Left forelimb (tissue), 1 donor: Measurements from ENCODE around the gene FAM114A1.
"Not testable (repeated sequence)": the region's sequence is repeated elsewhere in the genome, so short reads cannot be mapped to it uniquely, and the experiment has no call there.

Source experiments
- DNase-seq: peaks from one replicate; pipeline ENCODE4 v3.0.0-alpha.2; 2018; ENCODE audit warnings: low spot score

FAM114A1 gene

GRCh38 chr4:38935391-38936073 lies 67.9 kb downstream of the FAM114A1 start:
- no peak for DNase-seq

GRCh38 chr4:38939165-38939564 lies 71.6 kb downstream of the FAM114A1 start:
- DNase-seq, result no peak

DNA sequence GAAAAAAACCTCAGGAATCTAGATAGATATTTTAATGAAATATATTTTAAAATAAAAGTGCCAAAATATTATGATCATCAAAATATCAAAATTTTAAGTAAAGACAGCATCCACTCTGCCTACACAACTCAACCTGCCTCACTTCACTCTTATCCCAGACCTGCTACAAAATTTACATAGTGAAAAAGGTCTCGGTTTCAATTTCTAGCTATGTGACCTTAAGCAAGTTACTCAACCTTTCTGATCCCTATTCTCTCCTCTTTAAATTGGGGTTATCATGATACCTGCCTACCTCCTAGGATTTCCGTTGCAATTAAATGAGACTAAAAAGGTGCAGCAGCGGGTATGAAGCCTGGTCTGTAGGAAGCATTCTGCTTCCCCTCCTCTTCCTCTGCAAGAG lies 72.9 kb downstream of the FAM114A1 start:
- DNase-seq, result no peak

GRCh38 chr4:38941906-38942305 lies 74.3 kb downstream of the FAM114A1 start:
- not testable (repeated sequence) for DNase-seq

- DNase-seq, result peak; percentile 71
These were observed 75.7 kb downstream of the FAM114A1 start for GRCh38 chr4:38943343-38943742.

GRCh38 chr4:38944440-38944839 lies 76.8 kb downstream of the FAM114A1 start:
- DNase-seq, result no peak

DNA sequence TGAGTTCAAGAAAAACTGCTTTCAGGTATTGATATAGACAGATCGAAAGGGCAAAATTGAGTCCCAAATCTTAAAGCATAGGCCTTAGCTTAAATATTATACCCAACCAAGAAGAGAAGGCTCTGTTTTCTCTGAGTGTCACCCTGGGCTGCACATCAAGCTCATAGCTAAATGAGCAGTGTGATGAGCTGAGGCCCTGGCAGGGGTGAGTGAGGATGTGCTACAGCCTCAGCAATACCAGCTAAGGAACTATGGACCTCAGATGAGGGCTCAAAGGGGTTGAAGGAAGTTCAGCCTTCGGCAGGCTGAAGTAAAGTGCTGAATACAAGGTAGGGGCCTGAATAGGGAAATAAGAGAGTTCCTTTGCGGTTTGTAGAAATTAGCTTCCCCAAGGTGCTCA lies 79.3 kb downstream of the FAM114A1 start:
- no peak for DNase-seq

DNA sequence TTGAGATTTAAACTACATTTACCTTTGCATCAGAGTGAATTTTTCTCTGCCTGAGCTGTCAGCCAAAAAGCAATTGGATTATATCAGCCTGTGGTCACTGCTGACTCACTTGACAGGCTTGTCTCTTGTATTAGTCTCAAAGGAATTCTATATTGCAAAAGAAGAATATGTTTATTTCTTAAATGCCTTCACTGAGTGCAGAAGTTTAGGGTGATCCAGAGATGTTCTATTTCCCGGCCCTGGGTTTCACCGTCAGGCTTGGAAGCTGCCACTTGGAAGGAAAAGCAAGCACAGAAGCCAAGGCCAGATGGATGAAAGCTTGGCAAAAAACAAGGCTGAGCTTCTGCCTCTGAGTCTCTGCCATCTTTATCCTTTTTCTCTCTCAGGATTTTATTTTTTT lies 80.9 kb downstream of the FAM114A1 start:
- DNase-seq, result no peak

DNA sequence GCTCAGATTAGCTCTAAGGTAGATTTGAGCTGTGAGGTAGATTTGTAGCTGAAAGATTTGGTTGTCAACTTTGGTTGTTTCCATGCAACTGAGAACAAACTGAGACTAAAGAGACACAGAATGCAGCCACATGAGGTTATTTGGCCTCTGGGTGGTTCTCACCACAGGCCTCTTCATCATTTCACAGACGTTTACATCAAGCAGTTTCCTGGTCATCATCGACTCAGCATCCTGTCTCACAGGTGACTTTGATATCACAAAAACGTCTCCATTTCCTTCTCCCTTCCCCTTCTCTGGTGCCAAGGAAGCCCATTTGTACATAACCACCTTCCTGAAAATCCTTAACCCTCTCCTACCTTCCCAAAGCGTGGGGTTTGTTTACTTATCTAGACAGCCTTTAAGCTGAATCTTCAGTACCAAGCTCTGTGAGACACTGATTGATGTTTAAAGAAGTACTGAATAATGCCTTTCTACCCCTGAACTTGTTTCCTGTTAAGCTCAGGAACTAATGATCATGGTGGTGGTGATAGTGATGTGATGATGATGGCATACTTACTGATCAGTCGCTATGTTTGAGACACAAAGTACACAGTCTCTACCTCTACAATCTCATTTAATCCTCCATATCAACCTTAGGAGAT lies 81.9 kb downstream of the FAM114A1 start:
- DNase-seq, result no peak

GRCh38 chr4:38950159-38950558 lies 82.6 kb downstream of the FAM114A1 start:
- DNase-seq, result no peak

DNA sequence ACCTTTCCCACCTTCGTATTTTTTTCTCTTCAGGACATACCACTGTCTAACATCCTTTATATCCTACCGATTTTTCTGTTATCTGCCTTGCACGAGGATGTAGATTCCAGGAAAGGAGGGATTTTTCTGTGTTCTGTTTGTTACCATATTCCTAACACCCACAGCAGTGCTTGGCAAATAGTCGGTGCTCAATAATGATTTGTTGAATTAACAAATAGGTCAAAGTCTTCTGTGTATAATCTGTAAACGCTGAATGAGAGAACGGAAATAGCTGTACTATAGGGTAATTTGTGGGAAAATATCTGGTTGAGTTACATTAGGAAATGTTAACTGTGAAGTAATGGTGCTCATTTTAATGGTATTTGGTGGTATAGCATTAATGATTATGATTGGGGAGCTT lies 83.1 kb downstream of the FAM114A1 start:
- DNase-seq, result no peak

DNA sequence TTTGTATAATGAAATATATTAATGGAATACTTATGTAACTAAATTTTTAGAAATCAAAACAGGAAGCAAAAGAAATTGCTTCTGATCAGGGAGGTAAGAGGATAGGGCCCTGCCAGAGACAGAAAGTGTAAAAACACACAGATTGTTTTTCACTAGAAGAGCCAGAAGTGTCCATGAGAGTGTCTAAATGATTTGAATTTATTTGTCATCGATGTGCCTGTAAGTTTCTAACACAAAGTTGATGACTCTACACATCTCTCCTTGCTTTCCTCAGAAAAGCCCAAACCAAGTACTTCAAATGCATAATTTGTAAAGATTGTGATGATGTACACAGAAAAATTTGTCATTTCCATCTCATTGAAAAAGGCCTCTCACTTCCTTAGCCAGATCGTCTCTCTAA lies 84.0 kb downstream of the FAM114A1 start:
- no peak for DNase-seq

DNA sequence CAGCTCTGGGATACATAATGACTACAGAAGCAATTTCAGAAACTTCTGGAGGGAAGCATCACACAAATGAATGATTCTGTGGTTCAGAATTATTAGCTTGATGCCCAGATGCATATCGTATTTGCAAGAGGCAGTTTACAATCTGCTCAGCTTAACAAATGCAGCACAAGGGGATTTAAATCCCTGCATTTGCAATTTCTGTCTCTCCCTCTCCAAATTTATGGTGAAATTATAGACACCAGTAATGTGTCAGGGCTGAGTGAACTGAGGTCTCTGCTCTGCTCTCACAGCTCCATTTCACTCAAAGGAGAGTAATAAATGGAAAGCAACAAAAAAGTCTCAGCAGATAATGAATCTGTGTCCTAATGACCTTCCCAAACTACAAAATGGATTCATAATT lies 84.4 kb downstream of the FAM114A1 start:
- no peak for DNase-seq

GRCh38 chr4:38954727-38955126 lies 87.1 kb downstream of the FAM114A1 start:
- no peak for DNase-seq

- no peak for DNase-seq
These were observed 88.4 kb downstream of the FAM114A1 start for GRCh38 chr4:38955957-38956356.

- DNase-seq, result no peak
These were observed 89.7 kb downstream of the FAM114A1 start for GRCh38 chr4:38957261-38957815.

DNA sequence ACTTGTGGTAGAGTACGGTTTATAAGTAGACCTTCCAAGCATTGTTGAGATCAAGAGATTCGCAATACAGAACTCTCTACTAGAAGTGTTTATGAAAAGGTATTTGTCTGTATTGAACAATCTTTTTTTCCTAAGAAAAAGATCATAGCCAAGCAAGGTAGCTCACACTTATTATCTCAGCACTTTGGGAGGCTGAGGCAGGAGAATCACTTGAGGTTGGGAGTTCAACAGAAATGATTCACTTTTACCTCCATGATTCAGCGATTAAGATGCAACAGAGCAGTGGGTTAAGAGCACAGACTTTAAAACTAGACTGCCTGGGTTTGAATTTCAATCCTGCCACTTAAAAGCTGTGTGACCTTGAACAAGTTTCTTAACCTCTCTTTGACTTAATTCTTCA lies 90.3 kb downstream of the FAM114A1 start:
- no peak for DNase-seq

DNA sequence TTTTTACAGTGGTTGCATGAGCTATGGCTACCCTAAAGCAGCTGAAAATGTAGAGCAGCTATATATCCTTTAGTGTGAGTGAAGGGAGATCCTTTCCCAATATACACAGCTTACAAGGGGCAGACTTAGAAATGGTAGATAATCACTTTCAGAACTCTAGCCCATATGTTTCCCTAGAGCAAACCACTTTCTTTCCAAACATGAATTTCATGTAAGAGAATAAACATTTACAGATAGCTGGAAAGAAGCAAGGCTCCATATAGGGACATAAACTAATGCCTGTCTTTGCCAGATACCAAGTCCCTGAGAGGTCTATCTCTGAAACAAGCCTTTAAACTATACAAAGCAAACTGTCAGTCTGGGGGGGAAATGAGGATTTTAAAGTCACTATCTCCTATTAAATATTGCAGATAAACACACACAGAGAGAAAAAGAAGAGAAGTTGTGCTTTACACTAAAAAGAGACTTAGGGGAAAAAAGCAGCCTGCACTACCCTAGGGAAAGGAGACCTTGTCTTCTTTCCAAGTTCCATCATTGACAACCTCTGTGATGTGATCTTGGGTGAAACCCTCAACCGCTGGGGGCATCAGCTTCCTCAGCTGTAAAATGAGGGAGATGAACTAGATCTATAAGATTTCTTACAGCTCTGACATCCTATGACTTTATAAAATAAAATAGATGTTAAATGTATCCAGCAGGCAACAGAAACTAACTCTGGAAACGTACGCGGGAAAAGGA lies 91.0 kb downstream of the FAM114A1 start:
- no peak for DNase-seq

GRCh38 chr4:38959248-38959647 lies 91.6 kb downstream of the FAM114A1 start:
- DNase-seq, result not testable (repeated sequence)

DNA sequence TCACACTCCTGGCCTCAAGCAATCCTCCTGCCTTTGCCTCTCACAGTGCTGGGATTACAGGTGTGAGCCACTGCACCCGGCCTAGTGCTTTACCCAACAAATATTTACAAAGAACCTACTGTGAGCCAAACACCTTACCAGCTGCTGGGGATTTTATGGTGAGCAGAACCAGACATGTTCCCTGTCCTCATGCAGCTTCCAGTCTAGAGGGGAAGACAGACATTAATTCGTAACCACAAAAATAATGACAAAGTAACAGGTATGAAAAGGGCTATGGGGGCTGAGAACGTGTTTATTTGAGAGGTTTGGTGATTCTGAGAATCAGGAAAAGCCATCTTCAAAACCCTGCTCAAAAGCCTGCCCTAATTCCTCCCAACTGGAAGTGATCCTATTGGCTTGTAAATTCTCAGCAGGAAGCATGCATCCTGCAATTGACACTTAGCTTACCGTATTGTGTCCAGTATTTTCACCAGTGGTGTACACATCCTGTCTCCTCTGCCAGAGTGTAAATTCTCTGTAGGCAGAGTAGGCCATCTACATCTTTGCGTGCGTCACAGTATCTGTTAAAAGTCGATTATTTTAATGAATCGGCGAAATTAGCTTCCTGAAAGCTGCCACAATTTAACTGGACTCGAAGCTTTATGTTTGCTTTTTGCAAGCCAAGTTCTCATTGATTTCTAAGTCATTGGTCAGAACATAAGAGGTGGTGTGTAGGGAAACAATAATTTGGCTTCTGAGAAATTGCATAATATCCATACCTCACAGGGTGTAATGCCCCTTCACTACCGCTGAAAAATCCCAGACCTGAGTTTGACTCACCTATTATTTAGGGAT lies 97.6 kb downstream of the FAM114A1 start:
- DNase-seq, result no peak

GRCh38 chr4:38965866-38966265 lies 98.3 kb downstream of the FAM114A1 start:
- DNase-seq, result no peak
